ENCODE results near the gene LGSN. TPM values are rescaled to one million over a fixed set of nuclear protein-coding genes. Genes with fewer than 3 reads are reported as not detected.

LGSN gene
- total RNA-seq, 3 donors from 2014 or later, result not detected

DNA sequence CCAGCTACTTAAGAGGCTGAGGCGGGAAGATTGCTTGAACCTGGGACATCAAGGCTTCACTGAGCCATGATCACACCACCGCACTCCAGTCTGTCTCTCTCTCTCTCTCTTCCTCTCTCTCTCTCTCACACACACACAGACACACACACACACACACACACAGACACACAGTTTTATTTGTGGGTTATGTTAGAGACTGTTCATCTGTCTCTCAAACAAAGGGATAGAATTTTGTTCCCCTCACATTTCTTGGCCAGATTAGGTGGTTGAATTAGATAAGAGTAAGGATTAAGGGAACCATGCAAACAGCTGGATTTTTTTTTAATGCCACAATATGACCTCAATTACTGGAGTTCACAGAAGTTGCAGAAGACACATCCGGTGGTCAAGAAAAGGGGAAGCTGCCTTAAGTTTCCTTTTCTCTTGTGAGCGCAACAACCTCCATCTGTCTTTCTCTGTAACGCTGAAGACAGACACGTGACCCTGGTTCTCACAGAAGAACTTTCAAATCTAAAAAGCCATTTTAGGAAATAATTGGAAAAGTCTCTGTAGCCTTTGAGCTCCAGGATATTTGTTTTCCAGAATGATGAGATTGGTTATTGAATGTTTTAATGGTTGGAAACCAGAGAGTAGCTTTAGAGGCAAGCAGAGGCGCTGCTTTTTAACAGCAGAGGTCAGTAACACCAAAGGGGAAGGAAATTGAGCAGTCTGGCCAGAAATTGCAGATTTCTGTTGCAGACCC, 32.9 kb upstream of the LGSN start:
- Histone ChIP-seq H3K36me3 (no peaks in the 10 kb centered on the region), H3K4me1 (no peaks in the 10 kb centered on the region), H3K27ac (no peak overlapping the region), H3K9me3 (no peaks in the 10 kb centered on the region), H3K4me3 (no peak overlapping the region), H3K27me3 (no peaks in the 10 kb centered on the region)
- intact Hi-C loops (cut with DNase I; ENCODE audit: low total_unique reads), result no loop called here
- no peak for DNase-seq (ENCODE audit: low spot score in 2 of 2)
- TF ChIP-seq POLR2A (IDR thresholded peaks at IDR 0.05), result no peak
- TF ChIP-seq POLR2AphosphoS5 (IDR thresholded peaks at IDR 0.05), result no peak
- TF ChIP-seq, protein P1, sequence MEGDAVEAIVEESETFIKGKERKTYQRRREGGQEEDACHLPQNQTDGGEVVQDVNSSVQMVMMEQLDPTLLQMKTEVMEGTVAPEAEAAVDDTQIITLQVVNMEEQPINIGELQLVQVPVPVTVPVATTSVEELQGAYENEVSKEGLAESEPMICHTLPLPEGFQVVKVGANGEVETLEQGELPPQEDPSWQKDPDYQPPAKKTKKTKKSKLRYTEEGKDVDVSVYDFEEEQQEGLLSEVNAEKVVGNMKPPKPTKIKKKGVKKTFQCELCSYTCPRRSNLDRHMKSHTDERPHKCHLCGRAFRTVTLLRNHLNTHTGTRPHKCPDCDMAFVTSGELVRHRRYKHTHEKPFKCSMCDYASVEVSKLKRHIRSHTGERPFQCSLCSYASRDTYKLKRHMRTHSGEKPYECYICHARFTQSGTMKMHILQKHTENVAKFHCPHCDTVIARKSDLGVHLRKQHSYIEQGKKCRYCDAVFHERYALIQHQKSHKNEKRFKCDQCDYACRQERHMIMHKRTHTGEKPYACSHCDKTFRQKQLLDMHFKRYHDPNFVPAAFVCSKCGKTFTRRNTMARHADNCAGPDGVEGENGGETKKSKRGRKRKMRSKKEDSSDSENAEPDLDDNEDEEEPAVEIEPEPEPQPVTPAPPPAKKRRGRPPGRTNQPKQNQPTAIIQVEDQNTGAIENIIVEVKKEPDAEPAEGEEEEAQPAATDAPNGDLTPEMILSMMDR (IDR thresholded peaks at IDR 0.05), result peak in 1 of 3 donors; percentile 24

DNA sequence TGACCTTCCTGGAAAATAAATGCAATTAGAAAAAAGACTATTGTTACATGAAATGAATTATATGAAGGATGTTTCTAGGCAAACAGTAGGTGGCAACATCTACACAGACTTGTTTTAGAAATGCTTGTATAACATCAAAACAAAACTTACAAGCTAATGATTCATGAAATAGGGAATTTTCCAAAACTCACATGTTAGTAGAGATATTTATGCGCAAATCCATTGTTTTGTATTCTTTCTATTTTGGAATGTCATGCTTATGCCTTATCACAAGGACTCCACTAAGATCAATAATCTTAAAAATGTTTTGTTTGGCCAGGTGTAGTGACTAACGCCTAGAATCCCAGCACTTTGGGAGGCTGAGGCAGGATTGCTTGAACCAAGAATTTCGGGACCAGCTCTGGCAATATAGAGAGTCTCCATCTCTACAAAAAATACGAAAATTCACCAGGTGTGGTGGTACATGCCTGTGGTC, 32.3 kb upstream of the LGSN start:
- Histone ChIP-seq H3K4me1 (no peaks in the 10 kb centered on the region), H3K9me3 (no peaks in the 10 kb centered on the region), H3K27me3 (no peaks in the 10 kb centered on the region), H3K4me3 (no peak overlapping the region), H3K27ac (no peak overlapping the region), H3K36me3 (no peaks in the 10 kb centered on the region)
- TF ChIP-seq, protein P1 (IDR thresholded peaks at IDR 0.05), result peak in 1 of 3 donors; percentile 34
- TF ChIP-seq POLR2A (IDR thresholded peaks at IDR 0.05), result no peak
- no peak for DNase-seq (ENCODE audit: low spot score in 2 of 2)
- intact Hi-C loops (cut with DNase I; ENCODE audit: low total_unique reads), result no loop called here

DNA sequence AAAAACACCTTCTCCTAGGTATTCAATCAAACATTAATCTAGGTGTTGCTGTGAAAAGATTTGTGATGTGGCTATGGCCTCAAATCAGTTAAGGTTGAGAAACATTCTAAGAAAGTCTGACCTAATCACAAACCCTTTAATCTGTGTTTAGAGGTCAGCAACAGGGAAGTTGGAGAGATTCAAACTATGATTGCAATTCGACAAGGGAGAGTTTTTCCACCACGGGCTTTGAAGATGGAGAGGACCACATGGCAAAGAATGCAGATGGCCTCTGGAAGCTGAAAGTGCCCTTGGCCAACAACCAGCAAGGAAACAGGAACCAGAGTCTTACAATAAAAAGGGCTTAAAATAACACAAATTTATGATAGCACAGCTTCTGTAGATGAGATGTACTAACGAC, 29.6 kb upstream of the LGSN start:
- no peak for DNase-seq (ENCODE audit: low spot score in 2 of 2)
- no peak overlapping the region for H3K27ac ChIP-seq
- intact Hi-C loops (cut with DNase I; ENCODE audit: low total_unique reads), result no loop called here
- no peaks in the 10 kb centered on the region for H3K27me3 ChIP-seq
- H3K4me3 ChIP-seq, result no peak overlapping the region
- H3K4me1 ChIP-seq, result no peaks in the 10 kb centered on the region
- TF ChIP-seq POLR2AphosphoS5 (IDR thresholded peaks at IDR 0.05), result no peak
- TF ChIP-seq, protein P1 (IDR thresholded peaks at IDR 0.05), result no peak
- no peak for TF ChIP-seq POLR2A (IDR thresholded peaks at IDR 0.05)
- H3K36me3 ChIP-seq, result no peaks in the 10 kb centered on the region
- no peaks in the 10 kb centered on the region for H3K9me3 ChIP-seq

DNA sequence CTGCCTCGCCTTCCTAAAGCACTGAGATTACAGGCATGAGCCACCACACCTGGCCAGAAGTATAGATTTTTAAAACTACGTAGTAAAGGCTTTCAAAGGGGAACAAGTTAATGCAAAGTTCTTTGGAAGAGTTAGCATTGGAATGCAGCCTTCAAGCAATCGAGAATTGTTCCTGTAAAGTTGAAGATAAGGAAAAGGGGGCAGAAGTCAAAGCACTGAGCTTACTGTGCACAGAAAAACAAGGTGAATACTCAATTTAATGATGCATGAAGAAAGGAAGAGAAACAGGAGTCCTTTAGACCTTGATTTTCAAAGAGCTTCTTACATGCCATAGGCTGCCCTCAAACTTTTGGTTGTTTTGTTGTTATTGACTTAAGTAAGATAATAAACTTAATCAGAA, 29.1 kb upstream of the LGSN start:
- TF ChIP-seq POLR2A (IDR thresholded peaks at IDR 0.05), result no peak
- TF ChIP-seq POLR2AphosphoS5 (IDR thresholded peaks at IDR 0.05), result no peak
- TF ChIP-seq, protein P1 (IDR thresholded peaks at IDR 0.05), result no peak
- intact Hi-C loops (cut with DNase I; ENCODE audit: low total_unique reads), result no loop called here
- H3K9me3 ChIP-seq, result no peaks in the 10 kb centered on the region

GRCh38 chr6:63347599-63347998, 27.8 kb upstream of the LGSN start:
- H3K27me3 ChIP-seq, result no peaks in the 10 kb centered on the region
- no peak overlapping the region for H3K27ac ChIP-seq
- intact Hi-C loops (cut with DNase I; ENCODE audit: low total_unique reads), result no loop called here
- TF ChIP-seq, protein P1 (IDR thresholded peaks at IDR 0.05), result no peak
- TF ChIP-seq POLR2A (IDR thresholded peaks at IDR 0.05) (no peak), POLR2AphosphoS5 (IDR thresholded peaks at IDR 0.05) (no peak)
- no peaks in the 10 kb centered on the region for H3K36me3 ChIP-seq
- no peaks in the 10 kb centered on the region for H3K9me3 ChIP-seq
- no peaks in the 10 kb centered on the region for H3K4me1 ChIP-seq
- DNase-seq (ENCODE audit: low spot score in 2 of 2), result no peak
- no peak overlapping the region for H3K4me3 ChIP-seq

More for the DNA sequence above, 29.1 kb upstream of the LGSN start:
- no peak for DNase-seq (ENCODE audit: low spot score in 2 of 2)
- H3K27me3 ChIP-seq, result no peaks in the 10 kb centered on the region
- H3K4me3 ChIP-seq, result no peak overlapping the region
- no peaks in the 10 kb centered on the region for H3K4me1 ChIP-seq
- H3K27ac ChIP-seq, result no peak overlapping the region
- no peaks in the 10 kb centered on the region for H3K36me3 ChIP-seq

Measured in breast epithelium (tissue), 4 donors.